ENCODE results near the gene CDKN2A.

The CDKN2A gene

DNA sequence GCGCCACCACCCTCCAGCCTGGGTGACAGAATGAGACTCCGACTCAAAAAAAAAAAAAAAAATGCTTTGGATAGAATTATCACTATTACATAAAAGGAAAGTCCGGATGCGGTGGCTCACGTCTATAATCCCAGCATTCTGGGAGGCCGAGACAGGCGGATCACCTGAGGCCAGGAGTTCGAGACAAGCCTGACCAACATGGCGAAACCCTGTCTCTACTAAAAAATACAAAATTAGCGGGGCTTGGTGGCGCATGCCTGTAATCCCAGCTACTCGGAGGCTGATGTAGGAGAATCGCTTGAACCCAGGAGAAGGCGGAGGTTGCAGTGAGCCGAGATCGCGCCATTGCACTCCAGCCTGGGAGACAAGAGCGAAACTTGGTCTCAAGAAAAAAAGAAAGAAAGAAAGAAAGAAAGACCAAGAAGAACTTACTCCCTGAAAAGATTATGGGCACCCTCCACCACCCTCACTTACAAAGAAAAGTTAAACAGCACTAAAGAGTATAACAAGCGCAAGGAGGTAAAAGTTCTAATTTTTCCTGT lies 17.8 kb downstream of the CDKN2A start:
- Histone ChIP-seq H4K20me1 (ENCODE audit: insufficient read depth, low read length) (peaks cover 6% of the 10 kb centered on the region; the same call in 1 of the 2 replicates), H3K9me3 (ENCODE audit: insufficient read depth, low read length, severe bottlenecking) (no peaks in the 10 kb centered on the region), H3K4me3 (ENCODE audit: low read depth in 1 of 2, low read length in 2 of 2) (peak overlapping the region in 1 of 2 experiments; percentile 61; a peak in 3 of 4 replicates), H3K27ac (ENCODE audit: low read length) (peak overlapping the region; percentile 100), H3K36me3 (ENCODE audit: insufficient read depth, low read length) (peaks cover 11% of the 10 kb centered on the region), H3K4me2 (ENCODE audit: insufficient read depth, low read length) (peak overlapping the region; percentile 68), H2AFZ (ENCODE audit: low read depth, low read length) (no peak overlapping the region), H3K4me1 (ENCODE audit: insufficient read depth, low read length) (peaks cover 68% of the 10 kb centered on the region), H3K9ac (ENCODE audit: low read depth, low read length) (peak overlapping the region; percentile 93), H3K79me2 (ENCODE audit: insufficient read depth, low read length) (peaks cover 93% of the 10 kb centered on the region), H3K27me3 (ENCODE audit: insufficient read depth, low read length, poor library complexity) (no peaks in the 10 kb centered on the region)
- ATAC-seq (ENCODE audit: insufficient read depth, low read depth) (no peak), DNase-seq (no peak)
- no peak for TF ChIP-seq CTCF (IDR thresholded peaks at IDR 0.05; ENCODE audit: borderline replicate concordance, extremely low read depth, low read length, poor library complexity, severe bottlenecking)
- no peak for TF ChIP-seq EZH2 (IDR thresholded peaks at IDR 0.05; ENCODE audit: borderline replicate concordance, low read depth, low read length, severe bottlenecking)

GRCh38 chr9:21974722-21975409 lies 19.3 kb downstream of the CDKN2A start:
- Histone ChIP-seq H3K4me3 (ENCODE audit: low read depth in 1 of 2, low read length in 2 of 2) (peak overlapping the region; percentile 55 to 61), H3K27me3 (ENCODE audit: insufficient read depth, low read length, poor library complexity) (no peaks in the 10 kb centered on the region)
- ATAC-seq (ENCODE audit: insufficient read depth, low read depth) = peak; percentile 84

DNA sequence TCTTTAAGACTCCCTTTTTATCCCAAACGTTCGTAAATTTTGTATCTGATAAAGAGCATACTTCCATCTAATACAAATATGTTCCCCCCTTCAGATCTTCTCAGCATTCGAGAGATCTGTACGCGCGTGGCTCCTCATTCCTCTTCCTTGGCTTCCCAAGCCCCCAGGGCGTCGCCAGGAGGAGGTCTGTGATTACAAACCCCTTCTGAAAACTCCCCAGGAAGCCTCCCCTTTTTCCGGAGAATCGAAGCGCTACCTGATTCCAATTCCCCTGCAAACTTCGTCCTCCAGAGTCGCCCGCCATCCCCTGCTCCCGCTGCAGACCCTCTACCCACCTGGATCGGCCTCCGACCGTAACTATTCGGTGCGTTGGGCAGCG lies 19.9 kb downstream of the CDKN2A start:
- Histone ChIP-seq H4K20me1 (ENCODE audit: insufficient read depth, low read length) (peaks cover 20% of the 10 kb centered on the region), H3K27me3 (ENCODE audit: insufficient read depth, low read length, poor library complexity) (no peaks in the 10 kb centered on the region), H3K36me3 (ENCODE audit: insufficient read depth, low read length) (peaks cover 32% of the 10 kb centered on the region), H3K27ac (ENCODE audit: low read length) (peak overlapping the region; percentile 100), H3K4me2 (ENCODE audit: insufficient read depth, low read length) (peak overlapping the region; percentile 68), H3K9ac (ENCODE audit: low read depth, low read length) (peak overlapping the region; percentile 93), H3K4me3 (ENCODE audit: low read depth in 1 of 2, low read length in 2 of 2) (peak overlapping the region; percentile 55 to 61), H2AFZ (ENCODE audit: low read depth, low read length) (peak overlapping the region; percentile 65), H3K79me2 (ENCODE audit: insufficient read depth, low read length) (peaks cover 95% of the 10 kb centered on the region), H3K4me1 (ENCODE audit: insufficient read depth, low read length) (peaks cover 56% of the 10 kb centered on the region), H3K9me3 (ENCODE audit: insufficient read depth, low read length, severe bottlenecking) (no peaks in the 10 kb centered on the region)
- DNase-seq = no peak
- peak; percentile 0; the same call in 1 of the 3 replicates for ATAC-seq (ENCODE audit: insufficient read depth, low read depth)
- TF ChIP-seq CTCF (IDR thresholded peaks at IDR 0.05; ENCODE audit: borderline replicate concordance, extremely low read depth, low read length, poor library complexity, severe bottlenecking) = no peak
- TF ChIP-seq EZH2 (IDR thresholded peaks at IDR 0.05; ENCODE audit: borderline replicate concordance, low read depth, low read length, severe bottlenecking) = no peak

More at GRCh38 chr9:21974722-21975409, 19.3 kb downstream of the CDKN2A start:
- H3K4me1 ChIP-seq (ENCODE audit: insufficient read depth, low read length) = peaks cover 62% of the 10 kb centered on the region
- H2AFZ ChIP-seq (ENCODE audit: low read depth, low read length) = peak overlapping the region; percentile 68
- DNase-seq = peak; percentile 97
- peaks cover 27% of the 10 kb centered on the region for H3K36me3 ChIP-seq (ENCODE audit: insufficient read depth, low read length)
- H3K4me2 ChIP-seq (ENCODE audit: insufficient read depth, low read length) = peak overlapping the region; percentile 68
- peaks cover 97% of the 10 kb centered on the region for H3K79me2 ChIP-seq (ENCODE audit: insufficient read depth, low read length)
- H3K27ac ChIP-seq (ENCODE audit: low read length) = peak overlapping the region; percentile 100
- H4K20me1 ChIP-seq (ENCODE audit: insufficient read depth, low read length) = peaks cover 20% of the 10 kb centered on the region
- H3K9ac ChIP-seq (ENCODE audit: low read depth, low read length) = peak overlapping the region; percentile 93
- no peaks in the 10 kb centered on the region for H3K9me3 ChIP-seq (ENCODE audit: insufficient read depth, low read length, severe bottlenecking)
- TF ChIP-seq EZH2 (IDR thresholded peaks at IDR 0.05; ENCODE audit: borderline replicate concordance, low read depth, low read length, severe bottlenecking) (no peak), CTCF (IDR thresholded peaks at IDR 0.05; ENCODE audit: borderline replicate concordance, extremely low read depth, low read length, poor library complexity, severe bottlenecking) (no peak)

All from DND-41 (cell line).